GM19240 (cell line): ENCODE data around the gene MRM3.
"Not testable (repeated sequence)": the region's sequence is repeated elsewhere in the genome, so short reads cannot be mapped to it uniquely, and the experiment has no call there.

Experiments
- DNase-seq: peaks from one replicate; pipeline ENCODE4 v3.0.0; 2011; ENCODE audit warnings: low spot score; ENCODE audit not compliant: insufficient read length

The MRM3 gene, protein sequence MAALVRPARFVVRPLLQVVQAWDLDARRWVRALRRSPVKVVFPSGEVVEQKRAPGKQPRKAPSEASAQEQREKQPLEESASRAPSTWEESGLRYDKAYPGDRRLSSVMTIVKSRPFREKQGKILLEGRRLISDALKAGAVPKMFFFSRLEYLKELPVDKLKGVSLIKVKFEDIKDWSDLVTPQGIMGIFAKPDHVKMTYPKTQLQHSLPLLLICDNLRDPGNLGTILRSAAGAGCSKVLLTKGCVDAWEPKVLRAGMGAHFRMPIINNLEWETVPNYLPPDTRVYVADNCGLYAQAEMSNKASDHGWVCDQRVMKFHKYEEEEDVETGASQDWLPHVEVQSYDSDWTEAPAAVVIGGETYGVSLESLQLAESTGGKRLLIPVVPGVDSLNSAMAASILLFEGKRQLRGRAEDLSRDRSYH

DNA sequence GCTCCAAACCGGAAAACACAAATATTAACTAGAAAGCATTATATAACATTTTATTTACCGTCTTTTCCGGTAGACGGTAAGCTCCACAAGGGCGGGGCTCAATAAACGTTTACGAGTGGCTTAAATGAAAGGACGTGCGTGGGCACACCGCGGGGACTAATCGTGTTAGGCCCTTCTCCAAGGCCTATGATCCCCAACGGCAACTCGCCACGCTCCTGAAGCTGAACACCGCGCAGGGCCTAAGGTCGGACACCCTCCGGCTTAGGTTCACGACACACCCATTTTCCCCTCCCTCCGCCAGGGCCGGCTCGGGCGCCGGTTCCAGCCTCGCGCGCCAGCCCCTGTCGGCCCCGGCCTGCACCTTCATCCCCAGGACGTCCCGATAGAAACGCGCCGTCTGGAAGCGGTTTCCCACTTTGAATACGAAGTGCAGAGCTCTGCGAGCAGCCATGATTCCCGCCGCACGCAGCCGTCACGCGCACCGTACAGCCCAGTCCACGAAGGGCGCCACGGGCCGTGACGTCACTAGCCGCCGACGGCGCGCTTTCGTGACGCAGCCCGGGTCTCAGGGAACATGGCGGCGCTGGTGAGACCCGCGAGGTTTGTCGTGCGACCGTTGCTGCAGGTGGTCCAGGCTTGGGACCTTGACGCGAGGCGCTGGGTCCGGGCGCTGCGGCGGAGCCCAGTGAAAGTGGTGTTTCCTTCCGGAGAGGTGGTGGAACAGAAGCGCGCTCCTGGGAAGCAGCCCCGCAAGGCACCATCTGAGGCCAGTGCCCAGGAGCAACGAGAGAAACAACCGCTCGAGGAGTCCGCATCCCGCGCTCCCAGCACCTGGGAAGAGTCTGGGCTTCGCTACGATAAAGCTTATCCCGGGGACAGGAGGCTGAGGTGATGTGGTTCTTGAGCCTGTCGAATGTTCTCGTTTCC lies at the start of gene MRM3, which contains the start of gene GLOD4:
Gene MRM3, plus strand, starts transcription at position 549 of the 927 bp plus-strand sequence. Its CDS starts 26 bp downstream, at position 575.
Gene GLOD4, minus strand, starts transcription at position 476 of the 927 bp plus-strand sequence. Its CDS starts 25 bp downstream, at position 451.
- peak; percentile 92 for DNase-seq

DNA sequence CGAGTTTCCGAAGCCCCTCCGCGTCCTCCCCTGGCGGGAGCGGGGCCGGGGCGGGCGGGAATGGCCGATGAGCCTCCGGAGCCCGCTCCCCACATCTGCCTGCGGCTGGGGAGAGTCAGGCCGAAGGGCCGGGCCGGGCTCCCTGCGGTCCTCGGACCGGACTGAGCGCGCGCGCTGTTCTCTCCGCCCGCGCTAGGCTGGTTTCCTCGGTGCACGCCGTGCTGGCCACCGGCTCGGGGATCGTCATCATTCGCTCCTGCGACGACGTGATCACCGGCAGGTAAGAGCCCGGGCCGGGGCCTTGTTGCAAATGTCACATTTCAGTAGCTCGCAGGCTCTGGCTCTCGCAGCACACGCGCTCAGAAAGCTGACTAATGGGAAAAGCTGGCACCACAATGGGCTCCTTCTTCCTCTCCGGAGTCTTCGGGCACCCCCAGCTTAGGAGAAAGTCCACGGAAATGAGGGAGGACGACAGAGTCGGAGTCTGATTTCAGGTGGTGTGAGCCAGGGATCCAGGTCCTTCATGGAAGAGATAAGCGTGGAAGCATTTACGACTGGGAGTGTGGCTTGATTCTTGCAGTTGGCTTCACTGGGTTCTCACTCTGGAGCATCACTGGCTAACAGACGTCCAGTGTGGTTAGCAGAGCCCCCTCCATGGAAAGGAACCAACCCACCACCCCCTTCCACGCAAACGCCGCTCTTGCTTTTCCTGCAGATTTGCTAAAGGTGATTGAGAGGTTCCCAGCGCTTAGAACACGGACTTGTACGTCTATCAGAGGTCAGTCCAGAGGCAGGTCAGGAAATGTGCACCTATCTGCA lies 49.0 kb upstream of the MRM3 start:
- peak; percentile 24 for DNase-seq

DNA sequence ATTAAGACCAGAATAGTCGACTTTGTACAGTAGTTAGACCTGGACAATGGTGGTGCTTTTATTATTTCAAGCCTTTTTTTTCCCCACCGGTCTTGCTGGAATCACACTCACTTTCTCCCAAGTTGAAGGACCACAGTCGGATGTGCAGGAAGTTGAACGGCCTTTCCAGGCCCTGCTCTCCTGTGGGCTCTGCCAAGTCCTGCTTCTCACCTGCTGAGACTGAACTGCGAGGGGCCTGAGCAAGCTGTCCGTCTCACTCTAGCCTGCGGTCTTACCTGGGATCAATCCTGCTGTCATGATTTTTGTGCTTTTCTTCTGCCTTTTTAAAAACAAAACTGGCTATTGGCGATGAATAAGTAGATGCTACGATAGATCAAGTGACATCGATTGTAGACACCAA lies 48.4 kb upstream of the MRM3 start:
- no peak for DNase-seq

DNA sequence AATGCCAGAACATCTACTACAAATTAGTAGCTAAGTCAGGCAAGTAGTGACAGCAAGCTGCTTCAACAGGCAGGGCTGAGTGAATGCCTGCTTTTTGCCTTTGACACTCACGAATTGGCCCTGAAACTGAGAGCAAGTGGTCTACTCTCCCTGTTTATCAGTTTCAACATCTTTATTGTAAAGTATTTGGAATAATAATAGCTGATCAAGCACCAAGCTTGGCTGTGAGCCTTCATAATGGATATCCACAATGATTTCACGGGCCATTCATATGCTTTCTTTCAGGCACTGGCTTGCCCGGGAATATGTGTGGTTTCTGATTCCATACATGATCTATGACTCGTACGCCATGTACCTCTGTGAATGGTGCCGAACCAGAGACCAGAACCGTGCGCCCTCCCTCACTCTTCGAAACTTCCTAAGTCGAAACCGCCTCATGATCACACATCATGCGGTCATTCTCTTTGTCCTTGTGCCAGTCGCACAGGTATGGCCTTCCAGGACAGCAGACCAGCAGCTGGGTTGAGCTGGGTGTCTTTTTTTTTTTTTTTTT lies 44.5 kb upstream of the MRM3 start:
- no peak for DNase-seq

DNA sequence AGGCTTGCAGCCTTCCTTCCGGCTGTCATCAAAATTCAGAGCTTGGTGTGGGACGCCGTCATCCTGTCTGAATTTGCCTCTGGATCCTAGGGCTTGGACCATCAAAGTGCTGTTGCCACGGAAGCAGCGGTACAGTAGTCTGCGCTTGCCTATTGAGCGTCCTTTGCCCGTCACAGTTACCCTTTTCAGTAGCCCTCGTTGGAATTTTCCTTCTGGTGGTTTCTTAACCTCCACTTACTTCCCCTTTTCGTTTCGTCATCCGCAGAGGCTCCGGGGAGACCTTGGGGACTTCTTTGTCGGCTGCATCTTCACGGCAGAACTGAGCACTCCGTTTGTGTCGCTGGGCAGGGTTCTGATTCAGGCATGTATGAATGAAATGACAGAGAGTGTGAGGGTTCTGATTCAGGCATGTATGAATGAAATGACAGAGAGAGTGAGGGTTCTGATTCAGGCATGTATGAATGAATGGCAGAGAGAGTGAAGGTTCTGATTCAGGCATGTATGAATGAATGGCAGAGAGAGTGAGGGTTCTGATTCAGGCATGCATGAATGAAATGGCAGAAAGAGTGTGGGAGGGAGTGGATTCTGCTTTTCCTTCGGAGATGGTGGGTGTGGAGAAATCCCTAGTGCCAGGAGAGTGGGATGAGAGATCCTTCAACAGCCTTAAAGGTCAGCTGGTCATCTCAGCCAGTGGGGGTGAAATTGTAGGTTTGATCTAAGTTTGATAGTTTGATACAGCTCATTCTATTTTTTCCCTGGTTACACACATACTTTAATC lies 41.7 kb upstream of the MRM3 start:
- peak; percentile 53 for DNase-seq

DNA sequence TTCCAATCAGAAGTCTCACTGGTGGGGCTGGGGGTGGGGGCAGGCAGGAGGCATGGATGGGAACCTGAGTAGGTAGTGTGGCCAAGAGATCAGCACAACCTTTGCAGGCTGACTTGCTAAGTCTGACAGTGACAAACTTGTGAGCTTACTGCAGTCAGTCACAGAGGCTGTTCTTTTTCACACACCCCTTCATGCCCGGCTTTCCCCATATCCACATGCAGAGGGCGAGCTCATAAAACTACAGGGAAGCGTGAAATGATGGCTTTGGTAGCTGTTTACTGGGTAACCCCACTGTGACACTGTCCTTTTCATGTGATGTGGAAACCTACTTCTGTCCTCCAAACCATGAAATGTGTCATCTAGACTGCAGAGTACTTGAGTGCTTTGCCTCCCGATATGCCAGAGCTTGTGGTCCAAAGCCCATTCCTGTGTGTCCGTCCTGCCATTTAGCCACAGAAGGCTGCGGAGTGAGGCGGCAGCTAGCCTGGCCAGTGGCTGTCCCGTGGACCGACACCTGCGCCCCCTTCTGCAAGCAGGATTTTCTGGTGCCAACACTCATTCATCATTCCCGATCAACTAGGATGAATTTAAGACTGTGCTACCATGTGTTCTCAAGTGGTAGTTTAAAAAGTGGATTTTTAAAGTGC lies 39.9 kb upstream of the MRM3 start:
- no peak for DNase-seq

DNA sequence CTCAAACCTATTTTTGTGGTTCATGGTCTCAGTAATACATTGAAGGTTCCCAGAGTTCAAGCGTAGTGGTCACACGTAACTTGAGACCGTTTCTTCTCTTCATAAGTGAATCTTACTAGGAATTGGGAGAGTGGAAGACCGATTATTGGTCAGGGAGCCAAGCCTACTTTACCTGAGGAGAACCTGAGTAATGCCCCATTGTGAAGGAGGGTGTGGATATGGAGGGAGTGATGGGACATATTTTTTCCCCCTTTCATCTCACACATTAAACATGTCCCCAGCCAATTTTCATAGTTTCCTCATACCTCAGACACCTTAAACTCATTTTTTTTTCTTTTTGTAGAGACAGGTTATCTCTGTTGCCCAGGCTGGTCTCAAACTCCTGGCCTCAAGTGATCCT lies 39.0 kb upstream of the MRM3 start:
- no peak for DNase-seq

DNA sequence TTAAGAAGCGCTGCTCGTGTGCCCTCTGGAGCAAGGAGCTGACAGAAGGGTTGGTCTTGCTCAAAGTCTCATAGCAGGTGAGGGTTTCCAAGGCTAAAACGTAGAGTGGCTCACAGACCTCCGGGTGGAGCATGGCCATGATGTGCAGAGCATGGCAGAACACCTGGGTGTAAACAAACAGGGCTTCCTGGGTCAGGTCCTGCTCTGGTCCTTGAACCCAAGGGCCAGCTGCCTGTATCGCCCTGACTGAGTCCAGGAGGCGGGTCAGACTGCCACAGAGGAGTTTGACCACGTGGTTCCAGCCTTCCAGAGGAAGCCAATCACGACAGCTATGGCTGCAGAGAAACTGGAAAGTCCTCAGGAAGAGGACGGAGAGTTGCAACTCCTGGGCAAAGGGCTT lies 37.2 kb upstream of the MRM3 start:
- no peak for DNase-seq

DNA sequence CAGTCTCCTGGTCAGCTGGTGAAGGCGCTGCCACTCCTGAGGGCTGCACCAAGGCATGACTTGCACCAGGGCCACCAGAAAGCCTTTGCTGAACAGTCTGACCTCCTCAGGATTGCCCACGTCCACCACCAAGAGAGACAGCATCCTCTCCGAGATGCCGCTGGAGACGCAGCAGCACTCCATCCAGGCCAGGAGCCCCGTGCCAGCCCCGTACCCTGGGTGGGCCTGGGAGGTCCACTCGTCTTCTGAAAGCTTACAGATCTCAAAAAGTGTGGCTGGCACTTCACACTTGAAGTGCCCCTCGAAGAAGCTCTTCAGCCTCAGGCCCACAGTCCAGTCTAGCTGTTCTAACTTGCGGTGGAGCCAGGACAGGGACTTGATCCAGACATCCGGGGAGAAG lies 36.7 kb upstream of the MRM3 start:
- no peak for DNase-seq

DNA sequence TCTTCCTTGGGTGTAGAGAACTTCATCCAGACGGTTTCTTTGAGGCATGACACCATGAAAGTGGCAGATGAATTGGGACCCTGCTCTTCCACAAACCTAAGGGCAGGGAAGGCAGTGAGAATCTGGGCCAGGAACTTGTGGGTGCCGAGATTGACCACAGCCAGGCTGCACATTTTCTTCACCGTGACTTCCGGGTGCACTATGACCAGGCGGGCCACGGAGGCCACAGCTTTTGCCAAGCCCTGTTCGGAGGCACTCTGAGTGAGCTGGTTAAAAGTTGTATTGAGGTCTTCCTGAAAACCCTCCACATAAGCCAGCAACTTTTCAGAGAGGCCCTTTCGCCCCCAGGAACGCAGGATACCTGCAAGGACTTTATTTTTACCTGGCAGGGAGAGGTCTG lies 36.0 kb upstream of the MRM3 start:
- no peak for DNase-seq

DNA sequence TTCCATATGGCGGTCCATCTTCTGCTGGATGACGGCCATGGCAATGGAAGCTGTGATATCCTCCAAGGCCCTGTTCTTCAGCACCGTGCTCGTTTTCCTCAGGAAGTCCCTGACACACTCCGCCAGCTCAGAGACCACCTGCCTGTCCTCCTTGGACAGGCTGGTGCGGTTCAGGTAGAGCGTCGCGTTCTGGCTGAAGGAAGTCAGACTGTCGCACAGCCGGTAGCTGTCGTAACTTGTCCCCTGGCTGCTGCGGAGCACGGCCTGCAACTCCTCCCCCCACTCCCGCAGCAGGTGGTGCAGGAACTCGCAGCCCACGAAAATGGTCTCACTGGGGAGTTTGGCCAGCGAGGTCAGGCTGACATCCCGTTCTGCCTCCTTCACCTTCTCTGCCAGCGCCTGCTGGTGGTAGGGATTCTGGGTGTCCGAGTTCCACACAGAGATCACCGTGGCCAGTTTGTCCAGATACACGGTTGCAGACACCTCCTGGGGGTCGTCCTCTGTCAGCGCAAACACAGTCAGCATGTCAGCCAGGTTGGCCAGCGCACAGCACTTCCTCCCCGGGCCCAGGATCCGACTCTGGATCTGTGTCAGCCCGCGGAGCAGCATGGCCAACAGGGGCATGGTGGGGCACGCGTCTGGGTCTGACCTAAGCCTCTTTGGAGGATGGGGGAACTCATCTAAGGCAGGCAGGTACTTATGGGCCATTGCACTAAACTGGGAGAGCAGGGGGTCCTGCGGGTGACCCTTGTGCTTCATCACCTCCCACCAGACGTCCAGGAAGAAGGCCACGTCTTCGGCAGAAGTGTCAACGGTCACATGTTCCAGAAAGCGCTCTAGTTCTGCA lies 35.1 kb upstream of the MRM3 start:
- DNase-seq: no peak

DNA sequence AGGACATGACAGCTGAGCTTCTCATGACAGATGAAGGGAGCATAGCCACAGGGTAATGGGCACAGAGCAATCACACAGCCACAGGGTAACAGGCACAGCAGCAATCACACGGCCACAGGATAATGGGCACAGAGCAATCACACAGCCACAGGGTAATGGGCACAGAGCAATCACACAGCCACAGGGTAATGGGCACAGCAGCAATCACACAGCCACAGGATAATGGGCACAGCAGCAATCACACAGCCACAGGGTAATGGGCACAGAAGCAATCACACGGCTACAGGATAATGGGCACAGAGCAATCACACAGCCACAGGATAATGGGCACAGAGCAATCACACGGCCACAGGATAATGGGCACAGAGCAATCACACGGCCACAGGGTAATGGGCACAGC lies 33.5 kb upstream of the MRM3 start:
- DNase-seq: not testable (repeated sequence)

DNA sequence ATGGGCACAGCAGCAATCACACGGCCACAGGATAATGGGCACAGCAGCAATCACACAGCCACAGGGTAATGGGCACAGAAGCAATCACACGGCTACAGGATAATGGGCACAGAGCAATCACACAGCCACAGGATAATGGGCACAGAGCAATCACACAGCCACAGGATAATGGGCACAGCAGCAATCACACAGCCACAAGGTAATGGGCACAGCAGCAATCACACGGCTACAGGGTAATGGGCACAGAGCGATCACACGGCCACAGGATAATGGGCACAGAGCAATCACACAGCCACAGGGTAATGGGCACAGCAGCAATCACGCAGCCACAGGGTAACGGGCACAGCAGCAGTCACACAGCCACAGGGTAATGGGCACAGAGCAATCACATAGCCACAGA lies 32.8 kb upstream of the MRM3 start:
- not testable (repeated sequence) for DNase-seq

DNA sequence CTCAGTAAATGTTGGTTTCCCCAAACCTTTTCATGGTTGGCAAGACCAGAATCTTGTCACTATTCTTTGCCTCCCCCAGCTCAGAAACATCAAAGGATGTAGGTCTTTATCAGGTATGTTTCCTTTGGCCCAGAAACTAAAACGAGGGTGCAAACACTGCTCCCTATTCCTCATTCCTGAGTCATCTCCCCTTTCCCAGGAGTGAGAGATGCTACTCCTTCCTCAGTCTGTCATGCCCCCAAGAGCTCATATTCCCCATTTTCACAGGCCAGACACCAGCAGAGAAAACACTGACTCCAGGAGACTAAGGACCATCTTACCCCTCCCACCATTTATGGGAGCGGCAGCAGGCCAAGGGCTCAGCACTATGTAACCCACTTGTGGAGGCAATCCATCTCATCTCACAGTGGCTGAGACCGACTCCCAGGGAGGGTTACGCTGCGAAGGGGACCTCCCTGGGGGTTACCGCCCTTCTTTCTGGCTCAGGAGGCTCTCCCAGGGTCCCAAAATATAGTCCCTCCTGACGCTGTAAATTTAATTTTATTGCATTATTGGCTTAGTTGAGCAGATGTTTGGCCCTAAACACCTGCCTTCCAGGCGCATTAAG lies 31.6 kb upstream of the MRM3 start:
- DNase-seq: no peak

DNA sequence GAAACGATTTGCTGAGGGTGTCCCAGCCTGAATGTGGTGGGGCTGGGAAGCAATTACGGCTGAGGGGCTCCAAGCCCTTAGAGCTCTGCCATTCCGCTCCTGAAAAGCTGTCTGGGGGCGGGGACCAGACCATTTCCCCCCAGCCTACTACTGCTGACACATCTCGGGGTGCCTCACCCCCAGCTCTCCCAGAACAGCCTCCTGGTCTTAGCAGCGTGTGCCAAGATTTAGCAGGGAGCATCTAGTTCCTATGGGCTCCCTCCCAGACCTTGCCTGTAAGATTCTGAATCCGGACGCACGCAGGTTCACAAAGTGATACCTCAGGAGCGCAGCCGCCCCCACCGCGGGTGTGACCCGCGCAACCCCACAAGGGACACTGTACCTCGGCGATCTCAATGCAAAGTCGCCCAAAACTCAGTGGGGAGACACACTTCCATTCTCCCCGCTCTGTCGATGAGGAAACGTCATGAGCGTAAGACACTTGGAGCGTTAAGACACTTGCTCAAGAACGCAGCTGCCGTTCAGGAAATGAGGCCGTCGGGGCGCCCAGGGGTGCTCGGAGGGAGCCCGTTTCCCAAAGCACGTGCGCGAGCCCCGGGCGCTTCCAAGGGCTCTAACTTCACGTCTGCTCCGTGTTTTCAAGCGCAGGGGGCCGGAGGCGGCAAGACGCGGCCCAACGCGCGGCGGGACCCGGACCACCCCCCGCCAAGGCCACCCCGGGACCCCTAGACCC lies 30.7 kb upstream of the MRM3 start:
- DNase-seq: no peak

DNA sequence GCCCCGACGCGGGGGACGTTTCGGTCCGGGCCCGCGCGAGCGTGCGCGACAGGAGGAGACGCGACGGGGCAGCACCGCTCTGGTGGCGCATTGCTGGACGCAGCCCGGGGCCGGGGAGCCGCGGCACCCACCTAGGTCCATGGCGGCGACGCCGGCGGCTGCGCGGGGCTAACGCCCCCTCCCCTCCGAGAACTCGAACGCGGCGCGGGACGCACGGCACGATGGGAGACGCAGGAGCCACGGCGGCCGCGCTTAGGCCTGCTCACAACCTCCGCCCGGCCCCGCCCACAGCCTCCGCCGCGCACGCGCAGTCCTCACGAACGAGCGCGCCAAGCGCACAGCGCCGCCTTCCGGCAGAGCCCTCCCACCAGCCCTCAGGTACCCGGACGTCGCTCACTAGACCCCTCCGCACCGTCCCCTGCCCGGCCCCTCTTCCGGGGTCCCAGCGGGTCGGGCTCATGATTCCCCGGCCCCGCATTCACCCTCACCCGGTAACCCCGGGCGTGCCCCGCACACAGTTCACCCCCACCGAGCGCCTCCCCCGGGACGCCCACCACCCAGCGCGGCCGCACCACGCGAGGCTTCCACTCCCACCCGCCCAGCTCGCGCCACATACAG lies 30.0 kb upstream of the MRM3 start, which contains the start of gene GEMIN4:
Gene GEMIN4, minus strand, starts transcription at position 263 of the 618 bp plus-strand sequence. Its CDS starts 122 bp downstream, at position 141.
- DNase-seq: peak; percentile 89

DNA sequence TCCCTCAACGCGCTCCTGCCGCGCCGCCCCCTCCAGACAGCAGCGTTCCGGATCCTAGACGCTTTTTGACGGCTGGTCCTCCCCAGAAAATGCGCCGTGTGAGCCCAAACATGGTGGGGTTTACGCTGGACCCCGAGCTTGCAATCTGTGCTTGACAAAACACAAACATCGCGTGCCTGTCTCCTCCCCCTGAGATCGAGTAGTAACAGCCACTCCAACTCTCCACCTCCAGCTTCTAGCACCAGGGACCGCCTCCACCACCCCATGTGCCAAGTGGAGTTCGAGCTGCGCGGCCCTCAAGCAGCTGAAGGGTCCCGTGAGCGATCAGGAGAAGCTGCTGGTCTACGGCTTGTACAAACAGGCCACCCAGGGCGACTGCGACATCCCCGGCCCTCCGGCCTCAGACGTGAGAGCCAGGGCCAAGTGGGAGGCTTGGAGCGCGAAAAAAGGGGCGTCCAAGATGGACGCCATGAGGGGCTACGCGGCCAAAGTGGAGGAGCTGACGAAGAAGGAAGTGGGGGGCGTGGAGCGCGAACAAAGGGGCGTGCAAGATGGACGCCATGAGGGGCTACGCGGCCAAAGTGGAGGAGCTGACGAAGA lies 29.4 kb upstream of the MRM3 start:
- no peak for DNase-seq
